ENCODE results near the gene TLR9.

DNA sequence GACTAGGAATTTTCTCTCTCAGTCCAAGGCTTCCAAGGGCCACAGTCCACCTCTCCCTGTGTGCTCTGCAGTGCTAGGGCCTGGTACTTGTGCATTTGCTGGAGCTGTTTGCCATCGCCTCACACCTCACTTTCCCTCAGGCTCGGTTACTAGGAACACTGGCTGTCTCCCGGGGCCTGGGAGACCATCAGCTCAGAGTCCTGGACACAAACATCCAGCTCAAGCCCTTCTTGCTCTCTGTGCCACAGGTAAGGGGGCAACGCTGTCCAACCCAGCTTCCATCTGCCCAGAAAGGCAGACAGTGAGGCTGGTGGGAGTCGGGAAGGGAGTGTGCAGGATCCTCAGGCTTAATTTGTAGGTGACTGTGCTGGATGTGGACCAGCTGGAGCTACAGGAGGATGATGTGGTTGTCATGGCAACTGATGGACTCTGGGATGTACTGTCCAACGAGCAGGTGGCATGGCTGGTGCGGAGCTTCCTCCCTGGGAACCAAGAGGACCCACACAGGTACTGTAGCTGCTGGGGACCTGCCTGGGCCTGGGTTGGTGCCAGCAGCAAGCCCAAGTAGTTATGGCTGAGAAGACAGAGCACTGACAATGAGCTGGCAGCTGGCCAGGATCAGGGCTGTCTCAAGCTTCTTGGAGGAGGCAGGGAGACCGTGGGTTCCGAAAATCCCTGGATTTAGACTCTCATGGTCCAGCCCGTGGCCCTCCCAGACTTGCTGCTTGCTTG lies 23.5 kb upstream of the TLR9 start:
- TF ChIP-seq YY1 (IDR thresholded peaks at IDR 0.05; ENCODE audit: insufficient read depth, insufficient read length) (no peak), SUZ12 (IDR thresholded peaks at IDR 0.05; ENCODE audit: extremely low read depth, insufficient read depth, insufficient read length) (no peak)

Measured in NT2/D1 (cell line).